Retinal pigment epithelial cell (primary cell): ENCODE measurements around the gene SMG5.

Experiments
- DNase-seq: peaks from one replicate; pipeline ENCODE4 v3.0.0-alpha.2; 2010; ENCODE audit warnings: low read depth
- H3K4me3 ChIP-seq: 2 replicates; pipeline ENCODE4 v1.5.1; 2011; ENCODE audit warnings: mild to moderate bottlenecking, low read length, control low read depth, moderate library complexity
- TF ChIP-seq, protein P1 (sequence below): conservative IDR thresholded peaks from 2 replicates; pipeline ENCODE4 v1.5.1; 2011; ENCODE audit warnings: low read depth, low read length, control low read depth, inconsistent platforms

SMG5 gene

GRCh38 chr1:156253634-156254033 lies 29.0 kb downstream of the SMG5 start:
- TF ChIP-seq, protein P1, sequence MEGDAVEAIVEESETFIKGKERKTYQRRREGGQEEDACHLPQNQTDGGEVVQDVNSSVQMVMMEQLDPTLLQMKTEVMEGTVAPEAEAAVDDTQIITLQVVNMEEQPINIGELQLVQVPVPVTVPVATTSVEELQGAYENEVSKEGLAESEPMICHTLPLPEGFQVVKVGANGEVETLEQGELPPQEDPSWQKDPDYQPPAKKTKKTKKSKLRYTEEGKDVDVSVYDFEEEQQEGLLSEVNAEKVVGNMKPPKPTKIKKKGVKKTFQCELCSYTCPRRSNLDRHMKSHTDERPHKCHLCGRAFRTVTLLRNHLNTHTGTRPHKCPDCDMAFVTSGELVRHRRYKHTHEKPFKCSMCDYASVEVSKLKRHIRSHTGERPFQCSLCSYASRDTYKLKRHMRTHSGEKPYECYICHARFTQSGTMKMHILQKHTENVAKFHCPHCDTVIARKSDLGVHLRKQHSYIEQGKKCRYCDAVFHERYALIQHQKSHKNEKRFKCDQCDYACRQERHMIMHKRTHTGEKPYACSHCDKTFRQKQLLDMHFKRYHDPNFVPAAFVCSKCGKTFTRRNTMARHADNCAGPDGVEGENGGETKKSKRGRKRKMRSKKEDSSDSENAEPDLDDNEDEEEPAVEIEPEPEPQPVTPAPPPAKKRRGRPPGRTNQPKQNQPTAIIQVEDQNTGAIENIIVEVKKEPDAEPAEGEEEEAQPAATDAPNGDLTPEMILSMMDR, result no peak
- H3K4me3 ChIP-seq, result no peak overlapping the region
- DNase-seq, result no peak

DNA sequence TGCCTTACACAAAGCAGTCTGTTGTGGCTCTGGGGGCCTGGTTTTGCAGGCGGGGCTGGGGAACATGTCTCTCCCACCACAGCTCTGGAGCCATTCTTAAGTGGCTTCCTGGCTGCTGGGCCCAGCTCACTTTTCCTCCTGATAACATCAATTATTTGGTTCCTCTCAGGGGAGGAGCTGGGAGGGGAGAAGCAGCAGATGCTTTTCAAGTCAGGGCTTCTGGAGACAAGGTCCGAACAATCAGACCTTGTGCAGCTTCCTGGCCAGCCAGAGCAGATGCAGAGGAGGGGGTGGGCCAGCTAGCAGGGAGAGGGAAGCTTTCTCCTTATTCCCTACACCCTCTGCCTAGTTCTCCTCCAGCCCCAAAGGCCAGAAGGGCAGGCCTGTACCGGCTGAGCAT lies 31.1 kb downstream of the SMG5 start:
- no peak for DNase-seq
- TF ChIP-seq, protein P1, result no peak
- H3K4me3 ChIP-seq, result no peak overlapping the region

DNA sequence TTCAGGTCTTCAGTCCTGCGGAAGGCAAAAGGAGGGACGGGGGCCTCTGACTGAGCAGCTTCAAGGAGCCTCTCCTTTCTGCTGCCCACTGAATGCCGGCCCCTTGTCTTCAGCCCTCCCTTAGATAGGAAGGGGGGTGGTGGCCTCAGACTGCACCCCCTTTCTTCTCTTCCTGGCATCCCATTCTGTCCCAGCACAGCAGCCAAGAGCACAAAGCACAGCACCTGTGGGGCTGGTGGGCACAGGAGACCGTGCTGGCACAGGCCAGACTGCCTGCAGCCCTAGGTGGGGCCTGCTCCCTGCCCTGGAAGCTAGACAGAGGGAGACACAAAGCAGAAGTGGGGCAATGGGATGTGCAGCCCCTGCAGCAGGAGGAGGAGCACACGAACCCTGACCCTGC lies 33.0 kb downstream of the SMG5 start:
- TF ChIP-seq, protein P1, result no peak
- H3K4me3 ChIP-seq, result no peak overlapping the region
- no peak for DNase-seq

DNA sequence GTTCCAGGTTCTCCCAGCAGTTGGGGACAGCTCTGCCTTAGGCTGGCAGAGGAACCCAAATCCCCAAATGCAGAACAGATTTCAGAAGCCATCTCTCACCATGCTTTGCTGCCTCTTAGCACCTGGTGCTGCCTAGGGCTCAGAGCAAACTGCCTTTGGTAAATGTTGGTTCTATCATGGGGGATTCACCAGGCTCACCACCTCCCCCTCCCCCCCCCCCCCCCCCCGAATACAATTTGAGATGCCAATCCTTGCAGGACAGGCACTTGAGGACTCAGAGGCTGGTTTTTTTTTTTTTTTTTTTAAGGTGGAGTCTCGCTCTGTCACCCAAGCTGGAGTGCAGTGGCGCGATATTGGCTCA lies 34.3 kb downstream of the SMG5 start:
- H3K4me3 ChIP-seq, result no peak overlapping the region
- TF ChIP-seq, protein P1, result no peak
- no peak for DNase-seq

DNA sequence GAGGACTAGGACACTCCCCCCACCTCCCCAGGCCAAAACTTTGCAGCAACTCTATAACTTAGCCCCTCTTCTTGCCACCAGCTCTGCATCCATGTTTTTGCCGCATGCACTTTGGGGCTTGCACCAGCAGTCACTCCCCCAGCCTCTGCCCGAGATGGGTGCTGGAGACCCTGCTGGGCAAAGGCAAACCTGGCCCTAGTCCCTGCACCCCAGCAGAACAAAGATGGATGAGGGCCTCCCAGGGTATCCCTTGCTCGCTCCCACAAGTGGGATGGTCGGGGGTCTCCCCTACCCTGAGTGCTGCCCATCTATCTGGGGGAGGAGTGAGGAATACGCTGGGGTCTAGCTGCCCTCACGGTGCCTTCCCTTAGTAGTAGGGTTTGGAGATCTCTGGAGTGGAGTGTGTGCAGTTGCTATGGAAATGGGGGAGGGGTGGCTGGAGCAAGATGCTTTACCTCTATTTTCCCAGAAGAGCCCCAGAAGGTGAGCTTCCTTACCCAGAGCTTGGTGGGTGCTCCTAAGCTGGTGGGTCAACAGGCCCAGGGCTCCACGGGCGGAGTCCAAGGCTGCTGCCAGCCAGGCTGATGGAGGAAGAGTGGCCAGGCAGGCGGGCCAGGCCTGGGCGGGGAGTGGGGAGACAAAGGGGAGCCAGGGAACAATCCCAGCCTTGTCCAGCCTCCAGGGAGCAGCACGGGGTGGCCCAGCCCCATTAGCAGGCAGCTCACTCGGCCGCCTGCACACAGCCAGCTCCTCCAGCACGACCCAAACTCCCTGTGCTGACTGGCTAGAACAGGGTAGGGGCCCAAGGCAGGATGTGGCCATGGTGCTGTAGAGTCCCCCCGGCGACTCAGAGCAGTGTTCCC lies 34.9 kb downstream of the SMG5 start, which contains the start of gene PAQR6:
Gene PAQR6, minus strand, starts transcription at position 597 of the 863 bp plus-strand sequence. CDS start 1,325 bp downstream, outside the sequence.
- TF ChIP-seq, protein P1, result no peak
- no peak for DNase-seq
- no peak within 1 kb of the TSS for H3K4me3 ChIP-seq

- no peak for DNase-seq
- TF ChIP-seq, protein P1, result no peak
- no peak overlapping the region for H3K4me3 ChIP-seq
These were observed 35.7 kb downstream of the SMG5 start for GRCh38 chr1:156246781-156247459.
